RWPE1 (cell line): Measurements from ENCODE around the gene SCRT2.

Source experiments
- CTCF ChIA-PET: fragments of 350-600 bp; sonication (Branson Sonifier 250); formaldehyde crosslinking; extraction: SDS; loops from one replicate; lab custom pipeline; 2021; lab: Yijun Ruan, JAX
- POLR2A ChIA-PET: fragments of 400-600 bp; formaldehyde crosslinking; extraction: SDS; loops from one replicate; lab custom pipeline; 2020; ENCODE audit warnings: antibody characterized with exemption; ENCODE audit not compliant: low non-redundant PET; lab: Yijun Ruan, JAX
- DNase-seq: peaks from one replicate; pipeline ENCODE4 v3.0.0; 2012; ENCODE audit warnings: low spot score
- H3K27ac ChIP-seq: fragments of 450-650 bp; 2 replicates; pipeline ENCODE4 v1.5.1; 2017
- TF ChIP-seq, protein P1 (sequence below): fragments of 450-650 bp; conservative IDR thresholded peaks from 2 replicates; pipeline ENCODE4 v1.5.1; 2017; ENCODE audit warnings: low read depth, mild to moderate bottlenecking

Gene SCRT2

DNA sequence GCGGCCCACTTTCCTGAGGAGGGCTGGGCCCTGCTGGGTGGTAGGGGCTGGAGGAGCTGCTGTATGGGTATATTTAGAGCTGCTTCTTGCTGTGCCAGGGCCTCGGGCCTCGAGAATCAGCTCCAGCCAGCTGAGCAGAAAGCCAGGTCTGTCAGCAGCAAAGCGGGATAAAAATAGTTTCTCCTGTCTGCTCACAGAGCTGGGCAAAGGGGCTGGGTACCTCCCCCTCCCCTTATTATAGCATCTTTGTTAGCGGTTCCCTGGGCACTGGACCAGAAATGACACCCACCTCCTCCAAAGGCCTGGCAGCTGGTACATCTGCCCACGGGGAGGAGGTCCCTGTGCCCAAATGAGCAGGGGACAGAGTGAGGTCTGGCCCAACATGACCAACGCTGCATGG lies 6.0 kb downstream of the SCRT2 start:
- H3K27ac ChIP-seq, result no peak overlapping the region
- DNase-seq, result no peak
- ChIA-PET POLR2A (no interaction called here), CTCF (interaction anchor here (1.6 kb wide), 1 partner anchor 24 kb away, joined by 4 read pairs; no protein-coding TSS in a partner anchor)
- TF ChIP-seq, protein P1, sequence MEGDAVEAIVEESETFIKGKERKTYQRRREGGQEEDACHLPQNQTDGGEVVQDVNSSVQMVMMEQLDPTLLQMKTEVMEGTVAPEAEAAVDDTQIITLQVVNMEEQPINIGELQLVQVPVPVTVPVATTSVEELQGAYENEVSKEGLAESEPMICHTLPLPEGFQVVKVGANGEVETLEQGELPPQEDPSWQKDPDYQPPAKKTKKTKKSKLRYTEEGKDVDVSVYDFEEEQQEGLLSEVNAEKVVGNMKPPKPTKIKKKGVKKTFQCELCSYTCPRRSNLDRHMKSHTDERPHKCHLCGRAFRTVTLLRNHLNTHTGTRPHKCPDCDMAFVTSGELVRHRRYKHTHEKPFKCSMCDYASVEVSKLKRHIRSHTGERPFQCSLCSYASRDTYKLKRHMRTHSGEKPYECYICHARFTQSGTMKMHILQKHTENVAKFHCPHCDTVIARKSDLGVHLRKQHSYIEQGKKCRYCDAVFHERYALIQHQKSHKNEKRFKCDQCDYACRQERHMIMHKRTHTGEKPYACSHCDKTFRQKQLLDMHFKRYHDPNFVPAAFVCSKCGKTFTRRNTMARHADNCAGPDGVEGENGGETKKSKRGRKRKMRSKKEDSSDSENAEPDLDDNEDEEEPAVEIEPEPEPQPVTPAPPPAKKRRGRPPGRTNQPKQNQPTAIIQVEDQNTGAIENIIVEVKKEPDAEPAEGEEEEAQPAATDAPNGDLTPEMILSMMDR, result no peak

DNA sequence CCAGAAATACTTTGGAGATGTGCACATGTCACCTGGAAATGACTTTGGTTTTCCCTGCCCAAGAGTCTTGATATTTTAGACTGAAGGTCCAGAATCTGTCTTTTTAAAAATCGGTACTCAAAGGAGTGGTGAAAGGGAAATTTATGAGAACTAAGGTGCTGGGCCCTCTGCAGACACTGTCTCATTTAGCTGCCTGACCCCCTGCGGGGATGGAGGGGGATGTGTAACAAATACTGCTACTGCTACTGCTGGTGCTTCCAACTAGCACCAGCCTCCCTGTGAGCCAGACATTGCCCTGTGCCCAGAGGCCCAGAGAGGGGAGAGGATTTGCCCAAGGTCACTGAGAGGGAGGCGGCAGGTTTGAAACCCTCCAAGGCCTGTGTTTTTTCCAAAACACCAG lies 7.0 kb downstream of the SCRT2 start:
- TF ChIP-seq, protein P1, result no peak
- ChIA-PET POLR2A (no interaction called here), CTCF (interaction anchor here (1.6 kb wide), 1 partner anchor 23 kb away, joined by 4 read pairs; no protein-coding TSS in a partner anchor)
- H3K27ac ChIP-seq, result no peak overlapping the region
- DNase-seq, result no peak

DNA sequence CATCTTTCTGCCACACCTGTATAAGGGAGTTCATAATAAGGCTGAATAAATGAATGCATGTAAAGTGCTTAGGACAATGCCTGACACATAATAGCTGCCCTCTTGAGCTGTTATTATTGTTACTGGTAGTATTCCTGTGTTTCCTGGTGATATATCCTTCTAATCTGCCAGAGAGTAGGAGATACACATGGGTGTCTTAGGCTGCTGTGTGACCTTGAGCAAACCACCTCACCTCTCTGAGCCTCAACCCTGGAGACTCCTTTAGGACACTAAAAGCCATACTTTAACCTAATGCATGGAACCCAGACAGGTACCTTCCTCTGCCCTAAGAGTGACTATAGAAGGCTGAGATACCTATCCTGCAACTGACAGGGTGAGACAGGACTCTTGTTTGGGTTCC lies 7.6 kb downstream of the SCRT2 start:
- CTCF ChIA-PET, result interaction anchor here (0.6 to 0.7 kb wide), 2 partner anchors 13 to 101 kb away, joined by 3 to 4 read pairs; partner anchors contain the start of gene SLC52A3
- POLR2A ChIA-PET, result no interaction called here
- TF ChIP-seq, protein P1, result no peak
- H3K27ac ChIP-seq, result no peak overlapping the region
- DNase-seq, result no peak

DNA sequence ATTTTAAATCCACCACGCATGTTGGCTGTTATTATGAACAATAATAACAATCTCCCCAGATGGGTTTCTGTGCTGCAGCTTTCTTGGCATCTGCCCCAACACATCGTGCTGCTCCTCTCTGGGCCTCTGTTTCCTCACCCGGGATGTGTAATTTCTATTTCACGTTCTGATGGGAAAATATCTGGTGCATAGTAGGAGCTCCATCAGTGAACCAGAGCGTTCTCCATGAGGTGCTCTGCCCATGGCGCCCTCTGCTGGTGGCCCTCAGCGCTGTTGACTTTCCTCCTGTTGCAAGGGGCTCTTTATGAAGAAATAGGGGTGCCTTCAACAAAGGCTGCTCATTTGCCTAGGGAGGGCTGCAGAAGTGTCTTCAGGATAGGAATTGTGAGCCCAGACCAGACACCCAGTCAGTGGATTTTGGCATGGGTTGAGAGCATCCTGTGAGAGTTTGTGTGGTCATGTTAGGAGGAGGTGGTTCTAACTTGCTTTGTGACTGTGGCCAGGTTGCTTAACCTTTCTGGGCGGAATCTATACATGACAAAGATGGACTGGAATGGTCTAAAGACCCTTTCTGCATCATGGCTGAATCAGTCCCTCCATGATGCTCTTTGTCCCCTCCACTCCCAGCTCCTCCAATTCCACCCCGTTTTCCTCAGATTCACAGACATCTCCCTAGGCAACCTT lies 8.1 kb downstream of the SCRT2 start:
- CTCF ChIA-PET, result interaction anchor here (0.5 to 1.3 kb wide), 13 partner anchors 8 to 105 kb away, joined by 3 to 5 read pairs (median 4); partner anchors contain the start of genes SCRT2, SLC52A3 and SRXN1

DNA sequence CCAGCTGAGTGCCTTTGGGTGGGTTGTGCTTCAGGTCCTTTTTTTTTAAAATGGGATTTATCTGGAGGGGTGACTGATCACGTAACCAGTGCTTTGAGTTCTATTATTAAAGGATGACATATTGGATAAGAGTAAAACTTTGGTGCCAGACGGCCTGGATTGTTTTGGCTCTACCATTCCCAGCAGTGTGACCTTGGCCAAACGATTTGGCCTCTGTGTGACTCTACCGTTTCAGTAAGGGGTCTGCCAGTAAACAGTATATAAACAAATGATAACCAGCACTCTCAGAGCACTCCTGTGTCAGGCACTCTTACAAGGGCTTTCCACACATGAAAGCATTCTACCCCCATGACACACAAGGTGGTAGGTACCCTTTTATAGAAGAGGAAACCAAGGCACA lies 8.7 kb downstream of the SCRT2 start:
- POLR2A ChIA-PET, result no interaction called here
- CTCF ChIA-PET, result interaction anchor here (0.5 to 1.3 kb wide), 12 partner anchors 9 to 104 kb away, joined by 3 to 5 read pairs (median 4); partner anchors contain the start of genes SCRT2 and SRXN1
- DNase-seq, result no peak
- TF ChIP-seq, protein P1, result no peak
- no peak overlapping the region for H3K27ac ChIP-seq

More for the DNA sequence above, 8.1 kb downstream of the SCRT2 start:
- TF ChIP-seq, protein P1, result peak; percentile 86
- POLR2A ChIA-PET, result no interaction called here
- DNase-seq, result peak; percentile 47
- H3K27ac ChIP-seq, result no peak overlapping the region

DNA sequence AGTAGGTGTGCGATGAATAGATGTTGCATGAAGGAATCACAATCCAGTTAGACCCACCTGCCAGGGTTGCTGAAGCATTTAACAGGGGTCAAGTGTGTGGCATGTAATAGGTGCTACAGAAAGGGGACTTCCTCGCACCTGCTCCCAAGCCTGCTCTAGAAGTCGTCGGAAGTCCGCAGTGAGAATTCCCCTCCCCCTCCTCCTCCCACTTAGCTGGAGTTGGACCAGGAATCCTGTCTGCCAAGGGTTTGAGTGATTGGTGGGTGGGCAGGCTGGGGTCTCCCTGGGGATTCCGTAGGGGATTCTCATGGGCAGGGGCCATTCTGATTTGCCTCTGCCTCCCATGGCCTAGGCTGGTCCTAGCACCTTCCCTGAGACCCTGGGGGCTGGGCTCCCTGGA lies 10.3 kb downstream of the SCRT2 start:
- DNase-seq, result no peak
- ChIA-PET POLR2A (no interaction called here), CTCF (interaction anchor here (0.7 to 0.8 kb wide), 2 partner anchors 14 to 235 kb away, joined by 3 to 6 read pairs; no protein-coding TSS in a partner anchor)
- TF ChIP-seq, protein P1, result no peak
- no peak overlapping the region for H3K27ac ChIP-seq
